BE2C (cell line): ENCODE measurements around the gene PLD5.
"Not testable (repeated sequence)": the region's sequence is repeated elsewhere in the genome, so short reads cannot be mapped to it uniquely, and the experiment has no call there.

Source experiments
- DNase-seq: peaks from one replicate; pipeline ENCODE4 v3.0.0-alpha.2; 2020
- H3K27me3 ChIP-seq: fragments of 250-450 bp; sonication (Bioruptor Pico); 2 replicates; pipeline ENCODE4 v1.5.1; 2020; ENCODE audit warnings: mild to moderate bottlenecking
- H3K36me3 ChIP-seq: fragments of 250-450 bp; sonication (Bioruptor Pico); 2 replicates; pipeline ENCODE4 v1.5.1; 2020; ENCODE audit warnings: mild to moderate bottlenecking
- H3K4me1 ChIP-seq: fragments of 250-450 bp; sonication (Bioruptor Pico); 2 replicates; pipeline ENCODE4 v1.5.1; 2020
- H3K4me3 ChIP-seq: 2 replicates; pipeline ENCODE4 v1.5.1; 2011; ENCODE audit warnings: low read depth, low read length
- H3K9me3 ChIP-seq: fragments of 250-450 bp; sonication (Bioruptor Pico); 2 replicates; pipeline ENCODE4 v1.5.1; 2020
- CTCF ChIP-seq: IDR thresholded peaks from 2 replicates; pipeline ENCODE4 v1.5.1; 2012; ENCODE audit warnings: mild to moderate bottlenecking, low read depth, low read length

The PLD5 gene

GRCh38 chr1:242468784-242469183 is 55.7 kb downstream of the PLD5 start:
- H3K4me1 ChIP-seq = no peaks in the 10 kb centered on the region
- no peak for DNase-seq
- H3K4me3 ChIP-seq = no peak overlapping the region
- H3K36me3 ChIP-seq = no peaks in the 10 kb centered on the region
- no peaks in the 10 kb centered on the region for H3K9me3 ChIP-seq
- H3K27me3 ChIP-seq = no peaks in the 10 kb centered on the region
- TF ChIP-seq CTCF = no peak

GRCh38 chr1:242467556-242468145 is 56.8 kb downstream of the PLD5 start:
- peak; percentile 94 for TF ChIP-seq CTCF
- H3K9me3 ChIP-seq = no peaks in the 10 kb centered on the region
- no peak overlapping the region for H3K4me3 ChIP-seq
- no peaks in the 10 kb centered on the region for H3K4me1 ChIP-seq
- no peaks in the 10 kb centered on the region for H3K36me3 ChIP-seq
- peak; percentile 79 for DNase-seq
- H3K27me3 ChIP-seq = no peaks in the 10 kb centered on the region

- Histone ChIP-seq H3K4me3 (no peak overlapping the region), H3K4me1 (no peaks in the 10 kb centered on the region), H3K27me3 (no peaks in the 10 kb centered on the region), H3K36me3 (no peaks in the 10 kb centered on the region), H3K9me3 (no peaks in the 10 kb centered on the region)
- no peak for DNase-seq
- TF ChIP-seq CTCF = no peak
These were observed 61.6 kb downstream of the PLD5 start for GRCh38 chr1:242462867-242463266.

- H3K27me3 ChIP-seq, DNase-seq, H3K4me3 ChIP-seq, H3K9me3 ChIP-seq, H3K4me1 ChIP-seq, H3K36me3 ChIP-seq: not testable (repeated sequence)
These were observed 64.8 kb downstream of the PLD5 start for GRCh38 chr1:242459740-242460139.

GRCh38 chr1:242456726-242457269 is 67.7 kb downstream of the PLD5 start:
- Histone ChIP-seq H3K27me3 (no peaks in the 10 kb centered on the region), H3K36me3 (no peaks in the 10 kb centered on the region), H3K9me3 (no peaks in the 10 kb centered on the region), H3K4me3 (no peak overlapping the region), H3K4me1 (peaks cover 3% of the 10 kb centered on the region; the same call in 1 of the 2 replicates)
- no peak for DNase-seq
- no peak for TF ChIP-seq CTCF

GRCh38 chr1:242455052-242455361 is 69.5 kb downstream of the PLD5 start:
- no peak for DNase-seq
- peaks cover 3% of the 10 kb centered on the region; the same call in 1 of the 2 replicates for H3K4me1 ChIP-seq
- TF ChIP-seq CTCF = no peak
- H3K4me3 ChIP-seq = no peak overlapping the region
- H3K27me3 ChIP-seq = no peaks in the 10 kb centered on the region
- no peaks in the 10 kb centered on the region for H3K9me3 ChIP-seq
- no peaks in the 10 kb centered on the region for H3K36me3 ChIP-seq
